GM18909 (cell line): ENCODE results near the gene UBE2F.

Experiments used
- ATAC-seq: cut with Tn5 transposase; IDR thresholded peaks from one replicate; pipeline ENCODE4 v1.9.1; 2021; ENCODE audit warnings: mild to moderate bottlenecking; ENCODE audit not compliant: unreplicated experiment, poor library complexity

UBE2F gene

GRCh38 chr2:237966565-237967462 is at the start of gene UBE2F:
Gene UBE2F, plus strand, starts transcription at chr2:237967014. Its CDS starts 6,094 bp downstream, at chr2:237973108.
- ATAC-seq: peak; percentile 95

- no peak for ATAC-seq
Measured at GRCh38 chr2:237917696-237918374, 49.0 kb upstream of the UBE2F start.

GRCh38 chr2:237919593-237919992 is 47.2 kb upstream of the UBE2F start:
- no peak for ATAC-seq

- no peak for ATAC-seq
Measured at GRCh38 chr2:237920673-237921072, 46.1 kb upstream of the UBE2F start.

- ATAC-seq: no peak
Measured at GRCh38 chr2:237921967-237922492, 44.8 kb upstream of the UBE2F start.

GRCh38 chr2:237922641-237923361 is 44.0 kb upstream of the UBE2F start:
- no peak for ATAC-seq

- ATAC-seq: peak; percentile 83
Measured at GRCh38 chr2:237923481-237924163, 43.2 kb upstream of the UBE2F start.

- ATAC-seq: no peak
Measured at GRCh38 chr2:237924164-237924534, 42.7 kb upstream of the UBE2F start.

- no peak for ATAC-seq
Measured at GRCh38 chr2:237927135-237927534, 39.7 kb upstream of the UBE2F start.

GRCh38 chr2:237927986-237928385 is 38.8 kb upstream of the UBE2F start:
- ATAC-seq: no peak

GRCh38 chr2:237929979-237930378 is 36.8 kb upstream of the UBE2F start:
- ATAC-seq: no peak

GRCh38 chr2:237931205-237931721 is 35.6 kb upstream of the UBE2F start:
- no peak for ATAC-seq

- no peak for ATAC-seq
Measured at GRCh38 chr2:237932731-237933131, 34.1 kb upstream of the UBE2F start.

- ATAC-seq: no peak
Measured at GRCh38 chr2:237934186-237934585, 32.6 kb upstream of the UBE2F start.

GRCh38 chr2:237935740-237936452 is 30.9 kb upstream of the UBE2F start:
- ATAC-seq: no peak

- no peak for ATAC-seq
Measured at GRCh38 chr2:237939251-237939650, 27.6 kb upstream of the UBE2F start.

GRCh38 chr2:237940828-237941227 is 26.0 kb upstream of the UBE2F start:
- no peak for ATAC-seq

- ATAC-seq: no peak
Measured at GRCh38 chr2:237941239-237941638, 25.6 kb upstream of the UBE2F start.

GRCh38 chr2:237942513-237942899 is 24.3 kb upstream of the UBE2F start:
- no peak for ATAC-seq
